ENCODE data around the gene RCVRN.

DNA sequence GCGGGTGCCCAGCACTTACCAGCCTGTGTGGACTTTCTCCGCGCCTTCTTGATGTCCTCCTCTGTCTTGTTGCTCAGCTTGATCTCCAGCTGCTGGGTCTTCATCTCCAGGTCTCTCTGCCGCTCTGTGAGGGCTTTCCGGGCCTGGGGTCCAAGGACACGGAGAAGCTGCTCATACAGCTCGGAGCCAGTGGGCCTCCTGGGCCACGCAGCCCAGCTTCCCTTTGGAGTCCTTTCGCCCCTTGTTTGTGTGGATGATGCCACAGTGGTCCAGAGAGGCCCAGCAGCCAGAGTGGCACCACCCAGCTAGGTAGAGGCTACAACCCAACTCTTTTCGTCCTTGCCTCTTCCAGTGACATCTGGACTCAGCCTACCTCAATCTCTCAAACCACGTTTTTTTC, 20.4 kb upstream of the RCVRN start:
- TF ChIP-seq POLR2A (IDR thresholded peaks at IDR 0.05; ENCODE audit: low read depth, low read length) (no peak), RAD21 (IDR thresholded peaks at IDR 0.05; ENCODE audit: low read length) (no peak), MXI1 (IDR thresholded peaks at IDR 0.05; ENCODE audit: borderline replicate concordance, low read depth, low read length) (no peak), MAZ (IDR thresholded peaks at IDR 0.05; ENCODE audit: borderline replicate concordance, low read depth, low read length) (no peak), CEBPB (IDR thresholded peaks at IDR 0.05; ENCODE audit: low read depth, low read length) (no peak), BHLHE40 (IDR thresholded peaks at IDR 0.05; ENCODE audit: low read depth, low read length) (no peak), NFE2L2 (IDR thresholded peaks at IDR 0.05; ENCODE audit: low read depth, low read length) (no peak), RFX5 (IDR thresholded peaks at IDR 0.05; ENCODE audit: low read depth, low read length) (no peak), RCOR1 (IDR thresholded peaks at IDR 0.05; ENCODE audit: insufficient replicate concordance, low read length) (no peak), SMC3 (IDR thresholded peaks at IDR 0.05; ENCODE audit: low read depth, low read length) (no peak), CHD1 (IDR thresholded peaks at IDR 0.05; ENCODE audit: low read depth, low read length) (no peak)
- TF ChIP-seq, protein P1, sequence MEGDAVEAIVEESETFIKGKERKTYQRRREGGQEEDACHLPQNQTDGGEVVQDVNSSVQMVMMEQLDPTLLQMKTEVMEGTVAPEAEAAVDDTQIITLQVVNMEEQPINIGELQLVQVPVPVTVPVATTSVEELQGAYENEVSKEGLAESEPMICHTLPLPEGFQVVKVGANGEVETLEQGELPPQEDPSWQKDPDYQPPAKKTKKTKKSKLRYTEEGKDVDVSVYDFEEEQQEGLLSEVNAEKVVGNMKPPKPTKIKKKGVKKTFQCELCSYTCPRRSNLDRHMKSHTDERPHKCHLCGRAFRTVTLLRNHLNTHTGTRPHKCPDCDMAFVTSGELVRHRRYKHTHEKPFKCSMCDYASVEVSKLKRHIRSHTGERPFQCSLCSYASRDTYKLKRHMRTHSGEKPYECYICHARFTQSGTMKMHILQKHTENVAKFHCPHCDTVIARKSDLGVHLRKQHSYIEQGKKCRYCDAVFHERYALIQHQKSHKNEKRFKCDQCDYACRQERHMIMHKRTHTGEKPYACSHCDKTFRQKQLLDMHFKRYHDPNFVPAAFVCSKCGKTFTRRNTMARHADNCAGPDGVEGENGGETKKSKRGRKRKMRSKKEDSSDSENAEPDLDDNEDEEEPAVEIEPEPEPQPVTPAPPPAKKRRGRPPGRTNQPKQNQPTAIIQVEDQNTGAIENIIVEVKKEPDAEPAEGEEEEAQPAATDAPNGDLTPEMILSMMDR (conservative IDR thresholded peaks at IDR 0.05; ENCODE audit: low read depth, low read length), result no peak
- TF ChIP-seq, protein P2, sequence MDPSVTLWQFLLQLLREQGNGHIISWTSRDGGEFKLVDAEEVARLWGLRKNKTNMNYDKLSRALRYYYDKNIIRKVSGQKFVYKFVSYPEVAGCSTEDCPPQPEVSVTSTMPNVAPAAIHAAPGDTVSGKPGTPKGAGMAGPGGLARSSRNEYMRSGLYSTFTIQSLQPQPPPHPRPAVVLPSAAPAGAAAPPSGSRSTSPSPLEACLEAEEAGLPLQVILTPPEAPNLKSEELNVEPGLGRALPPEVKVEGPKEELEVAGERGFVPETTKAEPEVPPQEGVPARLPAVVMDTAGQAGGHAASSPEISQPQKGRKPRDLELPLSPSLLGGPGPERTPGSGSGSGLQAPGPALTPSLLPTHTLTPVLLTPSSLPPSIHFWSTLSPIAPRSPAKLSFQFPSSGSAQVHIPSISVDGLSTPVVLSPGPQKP (IDR thresholded peaks at IDR 0.05; ENCODE audit: borderline replicate concordance, low read depth, low read length), result no peak
- TF ChIP-seq, protein P3, sequence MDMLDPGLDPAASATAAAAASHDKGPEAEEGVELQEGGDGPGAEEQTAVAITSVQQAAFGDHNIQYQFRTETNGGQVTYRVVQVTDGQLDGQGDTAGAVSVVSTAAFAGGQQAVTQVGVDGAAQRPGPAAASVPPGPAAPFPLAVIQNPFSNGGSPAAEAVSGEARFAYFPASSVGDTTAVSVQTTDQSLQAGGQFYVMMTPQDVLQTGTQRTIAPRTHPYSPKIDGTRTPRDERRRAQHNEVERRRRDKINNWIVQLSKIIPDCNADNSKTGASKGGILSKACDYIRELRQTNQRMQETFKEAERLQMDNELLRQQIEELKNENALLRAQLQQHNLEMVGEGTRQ (IDR thresholded peaks at IDR 0.05; ENCODE audit: low read depth, low read length), result no peak

Measured in IMR-90 (cell line).